HG02973 (cell line): ENCODE measurements around the gene IFT43.

ENCODE experiments used
- ATAC-seq: cut with Tn5 transposase; IDR thresholded peaks from one replicate; pipeline ENCODE4 v1.9.1; 2021; ENCODE audit warnings: moderate library complexity; ENCODE audit not compliant: unreplicated experiment

Gene IFT43

DNA sequence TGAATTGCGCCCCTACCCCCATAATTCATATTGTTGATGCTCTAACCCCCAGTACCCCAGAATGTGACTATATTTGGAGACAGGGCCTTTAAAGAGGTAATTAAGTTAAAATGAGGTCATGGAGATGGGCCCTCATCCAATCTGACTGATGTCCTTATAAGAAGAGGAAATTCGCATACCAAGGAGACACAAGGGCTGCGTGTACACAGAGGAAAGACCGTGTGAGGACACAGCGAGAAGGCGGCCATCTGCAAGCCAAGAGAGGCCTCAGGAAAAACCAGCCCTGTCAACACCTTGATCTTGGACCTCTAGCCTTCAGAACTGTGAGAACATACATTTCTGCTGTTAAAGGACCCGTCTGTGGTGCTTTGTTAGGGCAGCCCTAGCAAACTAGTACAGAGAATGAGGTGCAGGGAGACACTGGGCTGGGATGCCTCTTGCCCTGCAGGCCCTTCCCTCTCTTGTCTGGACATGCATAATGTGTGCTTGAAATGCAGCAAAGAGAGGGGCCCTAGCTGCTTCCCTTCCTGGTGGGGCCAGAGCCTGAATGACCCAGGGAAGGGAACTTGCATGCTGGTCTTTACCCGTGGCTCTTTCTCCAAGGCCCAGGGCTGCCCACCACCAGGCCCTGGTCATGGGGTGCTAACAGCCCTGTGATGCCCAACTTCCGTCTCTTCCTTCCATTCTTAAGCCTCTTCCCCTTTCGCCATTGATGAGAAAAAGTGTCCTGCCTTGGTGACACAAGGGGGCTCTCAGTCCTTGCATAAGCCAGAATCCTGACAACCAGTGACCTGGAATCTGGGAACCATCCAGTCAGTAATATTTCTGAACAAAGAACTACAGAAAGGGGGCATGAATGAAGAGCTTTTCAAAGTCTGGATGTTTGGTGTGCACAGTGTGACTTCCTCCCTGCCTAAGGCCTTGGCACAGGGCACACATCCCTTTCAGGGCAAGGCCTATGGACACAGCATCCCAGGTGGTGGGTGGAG, 116.1 kb downstream of the IFT43 start:
- ATAC-seq: no peak

DNA sequence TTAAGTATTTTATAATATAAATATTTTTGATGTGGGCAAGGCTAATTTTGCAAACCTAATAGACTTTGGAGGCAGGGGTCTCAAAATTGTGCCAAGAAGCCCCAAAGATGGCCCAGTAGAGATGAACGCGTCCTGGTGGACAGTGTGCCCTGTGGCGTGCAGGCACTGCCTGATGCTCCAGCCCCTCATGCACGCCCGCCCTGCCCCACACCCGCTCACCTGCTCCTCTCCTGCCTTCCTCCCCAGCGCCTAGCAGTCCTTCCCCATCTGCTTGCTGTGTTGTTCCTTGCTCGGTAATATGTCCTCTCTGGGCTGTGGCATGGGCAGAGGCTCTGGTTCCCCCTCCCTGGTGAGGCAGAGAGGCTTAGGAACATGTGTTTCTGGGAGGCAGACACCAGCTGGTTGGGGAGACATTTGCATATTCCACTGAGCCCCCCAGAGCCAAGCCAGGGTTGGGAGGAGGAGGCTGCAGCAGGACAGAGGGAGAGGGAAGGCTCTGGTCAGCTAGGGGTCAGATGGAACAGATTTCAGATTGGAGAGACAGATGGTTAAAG, 119.3 kb downstream of the IFT43 start:
- no peak for ATAC-seq

GRCh38 chr14:76106188-76106587, 120.6 kb downstream of the IFT43 start:
- ATAC-seq: no peak

GRCh38 chr14:76109087-76109880, 123.7 kb downstream of the IFT43 start:
- no peak for ATAC-seq

GRCh38 chr14:76112889-76113624, 127.5 kb downstream of the IFT43 start:
- ATAC-seq: no peak

- ATAC-seq: no peak
Observed at GRCh38 chr14:76113691-76114090, 128.1 kb downstream of the IFT43 start.

GRCh38 chr14:76115010-76115422, 129.5 kb downstream of the IFT43 start:
- ATAC-seq: no peak

DNA sequence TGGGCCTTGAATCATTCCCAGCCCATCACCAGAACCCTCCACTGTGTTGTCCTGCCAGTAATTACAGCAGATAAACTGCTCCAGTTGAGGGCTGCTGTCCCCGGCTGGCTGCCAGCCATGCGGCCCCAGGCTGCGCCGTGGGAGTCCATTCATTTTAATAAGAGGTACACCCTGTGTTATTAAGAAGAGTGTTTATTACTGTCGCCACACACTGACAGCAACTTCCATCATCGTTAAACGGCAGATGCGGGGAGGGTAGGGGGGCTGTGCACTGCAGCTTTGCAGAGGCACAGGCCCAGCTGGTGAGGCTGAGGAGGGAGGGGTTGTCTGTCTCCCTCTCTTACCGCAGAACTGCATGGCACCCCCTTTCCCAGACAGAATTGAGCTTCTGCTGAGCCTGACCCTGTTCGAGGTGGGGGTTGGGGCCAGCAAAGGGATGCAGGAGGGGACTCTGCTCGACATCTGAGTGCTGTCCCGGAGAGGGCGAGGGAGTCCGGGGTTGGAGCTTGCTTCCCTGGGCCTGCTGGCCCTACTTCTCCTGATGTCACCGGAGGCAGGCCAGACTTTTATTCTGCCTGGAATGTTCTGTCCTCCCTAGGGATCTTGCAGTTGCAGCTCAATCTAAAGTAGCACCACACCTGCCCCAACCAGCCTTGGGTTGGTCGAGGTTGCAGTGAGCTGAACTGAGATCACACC, 132.4 kb downstream of the IFT43 start:
- ATAC-seq: no peak

DNA sequence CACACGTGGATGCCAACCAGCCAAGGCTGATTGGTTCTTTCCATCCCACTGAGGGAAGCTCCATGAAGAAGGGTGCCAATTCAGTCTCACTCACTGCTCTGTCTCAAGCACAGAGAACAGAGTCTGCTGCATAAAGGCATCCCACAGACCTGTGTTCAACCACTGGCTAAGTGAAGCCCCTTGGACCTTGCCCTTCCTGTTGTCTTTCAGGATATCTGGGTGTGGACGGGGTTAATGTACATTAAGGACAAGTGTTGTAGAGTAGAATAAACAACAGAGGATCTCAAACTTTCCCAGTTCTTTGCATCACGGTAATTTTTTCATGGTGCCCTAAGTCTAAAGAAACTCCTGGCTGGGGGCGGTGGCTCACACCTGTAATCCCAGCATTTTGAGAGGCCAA, 133.0 kb downstream of the IFT43 start:
- ATAC-seq: no peak

DNA sequence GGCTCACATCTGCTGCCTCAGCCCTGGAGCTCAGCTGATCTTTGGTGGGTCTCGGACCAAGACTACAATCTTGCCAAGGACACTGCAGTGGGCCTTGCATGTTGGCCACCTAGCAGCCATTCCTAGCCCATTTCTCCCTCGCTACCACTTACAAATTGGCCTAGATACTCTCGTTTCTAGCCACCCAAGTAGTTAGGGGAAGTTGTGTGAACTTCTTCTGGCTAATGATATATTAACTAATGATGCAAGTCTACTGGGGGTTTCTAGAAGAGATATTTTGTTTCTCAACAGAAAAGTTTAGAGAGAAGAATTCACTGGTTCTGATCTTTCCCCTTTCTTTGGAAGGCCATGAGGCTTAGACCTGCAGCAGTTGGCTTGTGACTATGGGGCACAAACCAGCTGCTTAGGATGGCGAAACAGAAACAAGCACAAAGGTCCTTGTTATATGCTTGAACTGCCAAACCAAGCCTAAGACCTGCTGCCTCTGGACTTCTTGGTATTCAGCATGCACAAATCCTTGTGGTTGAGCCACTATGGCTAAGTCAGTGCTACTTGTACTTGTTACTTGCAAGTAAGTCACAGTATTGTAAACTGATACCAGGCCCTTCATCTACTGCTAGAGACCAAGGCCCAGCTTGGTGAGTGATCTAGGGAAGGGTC, 135.7 kb downstream of the IFT43 start:
- no peak for ATAC-seq

DNA sequence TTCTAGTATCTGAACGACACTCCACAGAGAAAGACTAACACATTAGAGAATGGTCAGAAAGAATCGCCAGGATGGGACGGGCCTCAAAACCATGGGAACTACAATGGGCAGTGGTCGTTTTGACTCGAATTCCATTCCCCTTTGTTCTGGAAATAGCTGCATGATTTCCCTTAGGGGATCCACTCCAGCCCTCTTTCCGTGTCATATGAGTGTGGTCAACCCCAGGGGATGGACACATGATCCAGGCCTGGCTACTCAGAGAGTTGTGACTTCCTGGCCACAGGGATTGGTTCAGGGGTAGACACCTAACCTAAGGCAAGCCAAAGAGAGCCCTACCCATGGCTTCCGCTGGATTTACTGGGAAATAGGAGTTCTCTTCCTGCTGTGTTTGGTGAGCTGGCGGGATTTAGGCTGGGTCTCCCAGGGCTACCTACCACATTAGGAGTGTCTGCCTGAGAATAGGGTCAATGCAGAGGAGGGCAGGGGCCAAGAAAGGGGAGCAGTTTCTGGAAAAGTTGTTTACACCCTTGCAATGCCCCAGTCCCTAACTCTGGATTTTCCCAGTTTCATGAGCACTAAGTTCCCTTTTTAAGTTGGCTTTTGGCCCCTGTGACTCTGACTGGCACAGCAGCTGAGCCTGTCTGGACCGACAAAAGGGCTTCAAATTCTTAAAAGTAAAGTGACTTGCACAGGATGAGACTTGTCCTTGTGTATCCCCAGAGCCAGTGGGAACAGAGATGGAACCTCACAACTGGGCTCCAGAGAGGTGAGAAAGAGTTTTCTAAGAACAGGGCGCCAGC, 138.1 kb downstream of the IFT43 start:
- no peak for ATAC-seq

- ATAC-seq: no peak
Observed at GRCh38 chr14:76125511-76125910, 139.9 kb downstream of the IFT43 start.

GRCh38 chr14:76126076-76126475, 140.5 kb downstream of the IFT43 start:
- ATAC-seq: no peak

- ATAC-seq: no peak
Observed at GRCh38 chr14:76129851-76130576, 144.5 kb downstream of the IFT43 start.

GRCh38 chr14:76131071-76131965, 145.8 kb downstream of the IFT43 start:
- ATAC-seq: no peak

GRCh38 chr14:76133103-76133502, 147.5 kb downstream of the IFT43 start:
- ATAC-seq: no peak
